HepG2 (cell line): ENCODE data around the gene ADCY10. TPM values are rescaled to one million over a fixed set of nuclear protein-coding genes. Genes with fewer than 3 reads are reported as not detected.

Source experiments
- CENPX ChIP-seq: sonication (generic); formaldehyde crosslinking; IDR thresholded peaks from 2 replicates; pipeline ENCODE4 v1.9.0; 2021; ENCODE audit warnings: mild to moderate bottlenecking, missing genetic modification reagents, moderate library complexity
- EZH2 ChIP-seq: conservative IDR thresholded peaks from 2 replicates; pipeline ENCODE4 v1.6.1; 2012; ENCODE audit warnings: mild to moderate bottlenecking, low read depth, low read length, moderate library complexity
- FIP1L1 ChIP-seq: fragments of 200-400 bp; formaldehyde crosslinking; IDR thresholded peaks from 2 replicates; pipeline ENCODE4 v1.6.1; 2018; ENCODE audit warnings: low read depth, mild to moderate bottlenecking, low read length, moderate library complexity, borderline replicate concordance; ENCODE audit not compliant: insufficient read depth
- HOXA7 ChIP-seq: sonication (generic); formaldehyde crosslinking; IDR thresholded peaks from 2 replicates; pipeline ENCODE4 v1.8.1; 2022; ENCODE audit warnings: mild to moderate bottlenecking, missing genetic modification reagents, moderate library complexity
- MEF2D ChIP-seq: sonication (generic); formaldehyde crosslinking; IDR thresholded peaks from 2 replicates; pipeline ENCODE4 v1.5.1; 2020; ENCODE audit warnings: mild to moderate bottlenecking, missing genetic modification reagents
- NFYB ChIP-seq: sonication (generic); formaldehyde crosslinking; IDR thresholded peaks from 2 replicates; pipeline ENCODE4 v1.4.0; 2020; ENCODE audit warnings: missing genetic modification reagents
- PCBP1 ChIP-seq: fragments of 200-400 bp; formaldehyde crosslinking; IDR thresholded peaks from 2 replicates; pipeline ENCODE4 v1.6.1; 2017; ENCODE audit warnings: mild to moderate bottlenecking, low read depth, low read length, borderline replicate concordance
- PHF8 ChIP-seq: sonication (generic); formaldehyde crosslinking; IDR thresholded peaks from 2 replicates; pipeline ENCODE4 v1.5.0; 2020; ENCODE audit warnings: missing genetic modification reagents
- SP140L ChIP-seq: sonication (generic); formaldehyde crosslinking; IDR thresholded peaks from 2 replicates; pipeline ENCODE4 v1.4.0; 2020; ENCODE audit warnings: missing genetic modification reagents, borderline replicate concordance
- SP2 ChIP-seq: sonication (generic); formaldehyde crosslinking; IDR thresholded peaks from 2 replicates; pipeline ENCODE4 v1.5.1; 2020; ENCODE audit warnings: mild to moderate bottlenecking, missing genetic modification reagents
- ZFYVE20 ChIP-seq: sonication (generic); formaldehyde crosslinking; IDR thresholded peaks from 2 replicates; pipeline ENCODE4 v1.8.0; 2023; ENCODE audit warnings: low read depth, mild to moderate bottlenecking, moderate library complexity, missing genetic modification reagents, borderline replicate concordance
- ZNF225 ChIP-seq: sonication (generic); formaldehyde crosslinking; IDR thresholded peaks from 2 replicates; pipeline ENCODE4 v1.4.0; 2020; ENCODE audit warnings: mild to moderate bottlenecking, missing genetic modification reagents
- ZNF333 ChIP-seq: sonication (generic); formaldehyde crosslinking; IDR thresholded peaks from 2 replicates; pipeline ENCODE4 v1.4.0; 2020; ENCODE audit warnings: mild to moderate bottlenecking, missing genetic modification reagents, borderline replicate concordance
- ZNF431 ChIP-seq: sonication (generic); formaldehyde crosslinking; IDR thresholded peaks from 2 replicates; pipeline ENCODE4 v1.9.0; 2022; ENCODE audit warnings: missing genetic modification reagents, low read depth, mild to moderate bottlenecking, borderline replicate concordance
- ZNF720 ChIP-seq: sonication (generic); formaldehyde crosslinking; IDR thresholded peaks from 2 replicates; pipeline ENCODE4 v1.4.0; 2020; ENCODE audit warnings: missing genetic modification reagents
- ZNF782 ChIP-seq: sonication (generic); formaldehyde crosslinking; IDR thresholded peaks from 2 replicates; pipeline ENCODE4 v1.4.0; 2020; ENCODE audit warnings: missing genetic modification reagents, mild to moderate bottlenecking, borderline replicate concordance
- polyA plus RNA-seq, 8 experiments: library from polyadenylated mRNA; depleted of rRNA in 3 of 8; stranded (reverse) in 7 of 8; unstranded in 1 of 8; fragments of >200 nt; fragmentation: Illumina TruSeq in 4 of 8; extraction: Trizol in 4 of 8; gene quantifications; 2 replicates each; pipeline versions ENCODE4 v1.2.1 to v1.2.3, GENCODE V29; 2011 to 2016; ENCODE audit warnings: low read depth in 4 of 8, missing spikeins in 1 of 8, mixed read lengths in 1 of 8; ENCODE audit not compliant: insufficient read depth in 1 of 8
- total RNA-seq, 5 experiments: library from RNA; depleted of rRNA; stranded (reverse); fragments of >200 nt; fragmentation: Illumina TruSeq; extraction: Trizol; gene quantifications; 2 replicates each; pipeline ENCODE4 v1.2.3, GENCODE V29; 2016; ENCODE audit warnings: low read depth in 1 of 5
- TF ChIP-seq, protein P1 (sequence below): sonication (generic); formaldehyde crosslinking; IDR thresholded peaks from 2 replicates; pipeline ENCODE4 v1.5.1; 2020; ENCODE audit warnings: mild to moderate bottlenecking, missing genetic modification reagents, borderline replicate concordance
- TF ChIP-seq, protein P2 (sequence below): sonication (generic); formaldehyde crosslinking; IDR thresholded peaks from 2 replicates; pipeline ENCODE4 v1.5.0; 2020; ENCODE audit warnings: mild to moderate bottlenecking, missing genetic modification reagents, moderate library complexity
- TF ChIP-seq, protein P3 (sequence below): sonication (generic); formaldehyde crosslinking; conservative IDR thresholded peaks from 2 replicates; pipeline ENCODE4 v1.4.0; 2020; ENCODE audit warnings: mild to moderate bottlenecking, missing genetic modification reagents, moderate library complexity
- TF ChIP-seq, protein P4 (sequence below): sonication (generic); formaldehyde crosslinking; IDR thresholded peaks from 2 replicates; pipeline ENCODE4 v1.8.0; 2022; ENCODE audit warnings: missing genetic modification reagents, mild to moderate bottlenecking, inconsistent platforms, borderline replicate concordance

The ADCY10 gene
- total and polyA plus RNA-seq, 2 of the 13 experiments (the other 11 are each of a cell fraction or from before 2014, with no cell fraction given), result 0.02 to 0.03 TPM

DNA sequence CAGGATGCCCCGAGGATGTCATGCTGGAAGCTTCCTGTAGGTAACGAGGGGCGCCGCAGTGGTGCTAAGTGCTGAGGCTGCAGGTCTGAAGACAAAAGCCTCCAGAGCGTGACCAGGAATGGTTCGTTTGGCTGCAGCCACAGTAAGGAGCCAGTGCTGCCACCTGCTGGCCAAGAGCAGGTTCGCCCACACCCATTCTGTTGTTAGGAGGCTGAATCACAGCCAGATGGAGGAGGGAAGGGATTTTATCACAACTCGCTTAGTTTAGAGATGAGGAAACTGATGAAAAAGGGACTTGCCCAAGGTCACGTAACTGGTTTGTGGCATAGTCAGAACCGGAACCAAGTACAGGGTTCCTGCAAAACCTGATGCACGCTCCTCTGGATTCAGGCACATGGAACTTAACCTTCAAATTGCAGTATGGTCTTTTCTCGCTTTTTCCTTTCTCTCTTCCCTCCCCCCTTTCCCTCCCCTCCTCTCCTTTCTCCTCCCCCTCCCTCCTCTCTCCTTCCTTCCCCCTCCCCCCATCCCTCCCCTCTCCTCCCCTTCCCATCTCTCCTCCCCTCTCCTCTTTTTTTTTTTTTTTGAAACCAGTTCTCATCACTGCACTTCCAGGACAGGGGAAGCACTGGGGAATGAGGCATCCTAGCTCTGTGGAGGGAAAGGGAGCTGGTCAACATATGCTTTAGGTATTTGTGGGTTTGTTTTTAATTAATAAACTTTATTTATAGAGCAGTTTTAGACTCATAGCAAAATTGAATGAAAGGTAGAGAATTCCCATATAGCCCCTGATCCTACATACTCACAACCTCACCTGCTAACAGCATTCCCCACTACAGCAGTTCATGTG lies 110.4 kb downstream of the ADCY10 start (continued):
- TF ChIP-seq PCBP1 (0 out of 2 replicates have a peak, but pooled peaks have one; percentile 88), ZNF782 (CRISPR knock-in tag) (no peak), ZFYVE20 (CRISPR knock-in tag) (no peak), ZNF333 (CRISPR knock-in tag) (0 out of 2 replicates have a peak, but pooled peaks have one; percentile 34), NFYB (CRISPR knock-in tag) (no peak), MEF2D (CRISPR knock-in tag) (no peak), SP140L (CRISPR knock-in tag) (peak; percentile 67; the same call in 1 of the 2 replicates), SP2 (no peak), EZH2 (no peak), HOXA7 (CRISPR knock-in tag) (no peak), ZNF225 (CRISPR knock-in tag) (no peak), ZNF720 (no peak), PHF8 (CRISPR knock-in tag) (0 out of 2 replicates have a peak, but pooled peaks have one; percentile 19), CENPX (CRISPR knock-in tag) (no peak), ZNF431 (CRISPR knock-in tag) (no peak), FIP1L1 (no peak)
- TF ChIP-seq, protein P1, sequence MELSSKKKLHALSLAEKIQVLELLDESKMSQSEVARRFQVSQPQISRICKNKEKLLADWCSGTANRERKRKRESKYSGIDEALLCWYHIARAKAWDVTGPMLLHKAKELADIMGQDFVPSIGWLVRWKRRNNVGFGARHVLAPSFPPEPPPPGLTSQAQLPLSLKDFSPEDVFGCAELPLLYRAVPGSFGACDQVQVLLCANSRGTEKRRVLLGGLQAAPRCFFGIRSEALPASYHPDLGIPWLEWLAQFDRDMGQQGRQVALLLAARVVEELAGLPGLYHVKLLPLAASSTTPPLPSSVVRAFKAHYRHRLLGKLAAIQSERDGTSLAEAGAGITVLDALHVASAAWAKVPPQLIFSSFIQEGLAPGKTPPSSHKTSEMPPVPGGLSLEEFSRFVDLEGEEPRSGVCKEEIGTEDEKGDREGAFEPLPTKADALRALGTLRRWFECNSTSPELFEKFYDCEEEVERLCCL, result no peak
- TF ChIP-seq, protein P2, sequence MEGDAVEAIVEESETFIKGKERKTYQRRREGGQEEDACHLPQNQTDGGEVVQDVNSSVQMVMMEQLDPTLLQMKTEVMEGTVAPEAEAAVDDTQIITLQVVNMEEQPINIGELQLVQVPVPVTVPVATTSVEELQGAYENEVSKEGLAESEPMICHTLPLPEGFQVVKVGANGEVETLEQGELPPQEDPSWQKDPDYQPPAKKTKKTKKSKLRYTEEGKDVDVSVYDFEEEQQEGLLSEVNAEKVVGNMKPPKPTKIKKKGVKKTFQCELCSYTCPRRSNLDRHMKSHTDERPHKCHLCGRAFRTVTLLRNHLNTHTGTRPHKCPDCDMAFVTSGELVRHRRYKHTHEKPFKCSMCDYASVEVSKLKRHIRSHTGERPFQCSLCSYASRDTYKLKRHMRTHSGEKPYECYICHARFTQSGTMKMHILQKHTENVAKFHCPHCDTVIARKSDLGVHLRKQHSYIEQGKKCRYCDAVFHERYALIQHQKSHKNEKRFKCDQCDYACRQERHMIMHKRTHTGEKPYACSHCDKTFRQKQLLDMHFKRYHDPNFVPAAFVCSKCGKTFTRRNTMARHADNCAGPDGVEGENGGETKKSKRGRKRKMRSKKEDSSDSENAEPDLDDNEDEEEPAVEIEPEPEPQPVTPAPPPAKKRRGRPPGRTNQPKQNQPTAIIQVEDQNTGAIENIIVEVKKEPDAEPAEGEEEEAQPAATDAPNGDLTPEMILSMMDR (CRISPR knock-in tag), result peak; percentile 96
- TF ChIP-seq, protein P3, sequence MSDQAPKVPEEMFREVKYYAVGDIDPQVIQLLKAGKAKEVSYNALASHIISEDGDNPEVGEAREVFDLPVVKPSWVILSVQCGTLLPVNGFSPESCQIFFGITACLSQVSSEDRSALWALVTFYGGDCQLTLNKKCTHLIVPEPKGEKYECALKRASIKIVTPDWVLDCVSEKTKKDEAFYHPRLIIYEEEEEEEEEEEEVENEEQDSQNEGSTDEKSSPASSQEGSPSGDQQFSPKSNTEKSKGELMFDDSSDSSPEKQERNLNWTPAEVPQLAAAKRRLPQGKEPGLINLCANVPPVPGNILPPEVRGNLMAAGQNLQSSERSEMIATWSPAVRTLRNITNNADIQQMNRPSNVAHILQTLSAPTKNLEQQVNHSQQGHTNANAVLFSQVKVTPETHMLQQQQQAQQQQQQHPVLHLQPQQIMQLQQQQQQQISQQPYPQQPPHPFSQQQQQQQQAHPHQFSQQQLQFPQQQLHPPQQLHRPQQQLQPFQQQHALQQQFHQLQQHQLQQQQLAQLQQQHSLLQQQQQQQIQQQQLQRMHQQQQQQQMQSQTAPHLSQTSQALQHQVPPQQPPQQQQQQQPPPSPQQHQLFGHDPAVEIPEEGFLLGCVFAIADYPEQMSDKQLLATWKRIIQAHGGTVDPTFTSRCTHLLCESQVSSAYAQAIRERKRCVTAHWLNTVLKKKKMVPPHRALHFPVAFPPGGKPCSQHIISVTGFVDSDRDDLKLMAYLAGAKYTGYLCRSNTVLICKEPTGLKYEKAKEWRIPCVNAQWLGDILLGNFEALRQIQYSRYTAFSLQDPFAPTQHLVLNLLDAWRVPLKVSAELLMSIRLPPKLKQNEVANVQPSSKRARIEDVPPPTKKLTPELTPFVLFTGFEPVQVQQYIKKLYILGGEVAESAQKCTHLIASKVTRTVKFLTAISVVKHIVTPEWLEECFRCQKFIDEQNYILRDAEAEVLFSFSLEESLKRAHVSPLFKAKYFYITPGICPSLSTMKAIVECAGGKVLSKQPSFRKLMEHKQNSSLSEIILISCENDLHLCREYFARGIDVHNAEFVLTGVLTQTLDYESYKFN (CRISPR knock-in tag), result no peak
- TF ChIP-seq, protein P4, sequence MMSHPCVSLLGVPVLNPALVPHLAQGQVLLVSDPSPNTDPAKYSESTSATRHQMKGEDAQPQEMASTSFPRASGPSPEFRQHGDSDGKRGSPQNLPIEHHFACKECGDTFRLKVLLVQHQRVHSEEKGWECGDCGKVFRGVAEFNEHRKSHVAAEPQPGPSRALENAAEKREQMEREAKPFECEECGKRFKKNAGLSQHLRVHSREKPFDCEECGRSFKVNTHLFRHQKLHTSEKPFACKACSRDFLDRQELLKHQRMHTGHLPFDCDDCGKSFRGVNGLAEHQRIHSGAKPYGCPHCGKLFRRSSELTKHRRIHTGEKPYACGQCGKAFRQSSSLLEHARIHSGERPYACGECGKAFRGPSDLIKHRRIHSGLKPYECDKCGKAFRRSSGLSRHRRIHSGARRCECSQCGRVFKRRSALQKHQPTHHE (CRISPR knock-in tag), result no peak
